WTC11 (cell line): ENCODE measurements around the gene MACF1.

Experiments
- NFE2L1 ChIP-seq: sonication (generic); formaldehyde crosslinking; IDR thresholded peaks from 2 replicates; pipeline ENCODE4 v1.8.1; 2023; ENCODE audit warnings: missing genetic modification reagents
- TF ChIP-seq, protein P1 (sequence below): fragments of 200-600 bp; IDR thresholded peaks from 2 replicates; pipeline ENCODE4 v1.8.0; 2022; ENCODE audit warnings: antibody characterized with exemption

DNA sequence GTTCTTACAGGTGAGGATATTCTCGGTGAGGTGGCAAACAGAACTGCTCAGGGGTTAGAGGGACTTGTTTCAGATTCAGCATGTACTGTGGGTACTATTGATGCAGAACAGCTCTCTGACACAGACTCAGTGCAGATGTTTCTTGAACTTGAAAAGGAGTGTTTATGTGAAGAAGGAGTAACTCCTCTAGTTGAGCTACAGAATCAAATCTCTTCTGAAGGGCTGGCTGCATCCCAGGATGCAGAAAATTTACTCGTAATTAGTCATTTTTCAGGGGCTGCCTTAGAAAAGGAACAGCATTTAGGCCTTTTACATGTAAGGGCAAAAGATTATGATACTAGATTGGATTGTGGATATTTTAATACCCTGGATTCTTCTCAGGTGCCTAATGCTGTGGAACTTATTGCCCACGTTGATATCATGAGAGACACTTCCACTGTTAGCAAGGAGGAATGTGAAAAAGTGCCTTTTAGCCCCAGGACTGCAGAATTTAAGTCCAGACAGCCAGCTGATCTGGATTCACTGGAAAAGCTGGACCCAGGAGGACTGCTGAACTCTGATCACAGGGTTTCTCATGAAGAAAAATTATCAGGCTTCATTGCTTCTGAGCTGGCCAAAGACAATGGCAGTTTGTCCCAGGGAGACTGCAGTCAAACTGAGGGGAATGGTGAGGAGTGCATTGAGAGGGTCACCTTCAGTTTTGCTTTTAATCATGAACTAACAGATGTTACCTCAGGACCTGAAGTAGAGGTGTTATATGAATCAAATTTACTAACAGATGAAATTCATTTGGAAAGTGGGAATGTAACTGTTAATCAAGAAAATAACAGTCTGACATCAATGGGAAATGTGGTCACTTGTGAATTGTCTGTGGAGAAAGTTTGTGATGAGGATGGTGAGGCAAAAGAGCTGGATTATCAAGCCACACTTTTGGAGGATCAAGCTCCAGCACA is 207.3 kb downstream of the MACF1 start:
- TF ChIP-seq, protein P1, sequence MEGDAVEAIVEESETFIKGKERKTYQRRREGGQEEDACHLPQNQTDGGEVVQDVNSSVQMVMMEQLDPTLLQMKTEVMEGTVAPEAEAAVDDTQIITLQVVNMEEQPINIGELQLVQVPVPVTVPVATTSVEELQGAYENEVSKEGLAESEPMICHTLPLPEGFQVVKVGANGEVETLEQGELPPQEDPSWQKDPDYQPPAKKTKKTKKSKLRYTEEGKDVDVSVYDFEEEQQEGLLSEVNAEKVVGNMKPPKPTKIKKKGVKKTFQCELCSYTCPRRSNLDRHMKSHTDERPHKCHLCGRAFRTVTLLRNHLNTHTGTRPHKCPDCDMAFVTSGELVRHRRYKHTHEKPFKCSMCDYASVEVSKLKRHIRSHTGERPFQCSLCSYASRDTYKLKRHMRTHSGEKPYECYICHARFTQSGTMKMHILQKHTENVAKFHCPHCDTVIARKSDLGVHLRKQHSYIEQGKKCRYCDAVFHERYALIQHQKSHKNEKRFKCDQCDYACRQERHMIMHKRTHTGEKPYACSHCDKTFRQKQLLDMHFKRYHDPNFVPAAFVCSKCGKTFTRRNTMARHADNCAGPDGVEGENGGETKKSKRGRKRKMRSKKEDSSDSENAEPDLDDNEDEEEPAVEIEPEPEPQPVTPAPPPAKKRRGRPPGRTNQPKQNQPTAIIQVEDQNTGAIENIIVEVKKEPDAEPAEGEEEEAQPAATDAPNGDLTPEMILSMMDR = no peak
- TF ChIP-seq NFE2L1 (CRISPR knock-in tag) = no peak
